Spleen (tissue), 7 donors: ENCODE measurements around the gene TCEAL9.

ENCODE experiments used
- CTCF ChIP-seq, 11 experiments: fragments of 200-600 bp in 7 of 11; fragments of 450-650 bp in 4 of 11; sonication (generic) in 4 of 11; IDR thresholded peaks in 8 of 11; conservative IDR thresholded peaks in 3 of 11; 1 replicate in 7 of 11; 2 replicates in 4 of 11; pipeline versions ENCODE4 v1.4.0 to v1.8.0; 2016 to 2021; ENCODE audit warnings: antibody characterized with exemption in 11 of 11, inconsistent platforms in 4 of 11, mild to moderate bottlenecking in 1 of 11
- POLR2A ChIP-seq, 3 donors: fragments of 450-650 bp; IDR thresholded peaks; one replicate each; pipeline ENCODE4 v1.5.1; 2017; ENCODE audit warnings: antibody characterized with exemption in 3 of 3, mild to moderate bottlenecking in 1 of 3
- donor health status: DM: no; HTN: no; CAD: no; lungs with moderate emphysema.
- donor health status: DM: no; HTN: no; CAD: no.
- donor health status: DM: no; HTN: no; CAD: no.

DNA sequence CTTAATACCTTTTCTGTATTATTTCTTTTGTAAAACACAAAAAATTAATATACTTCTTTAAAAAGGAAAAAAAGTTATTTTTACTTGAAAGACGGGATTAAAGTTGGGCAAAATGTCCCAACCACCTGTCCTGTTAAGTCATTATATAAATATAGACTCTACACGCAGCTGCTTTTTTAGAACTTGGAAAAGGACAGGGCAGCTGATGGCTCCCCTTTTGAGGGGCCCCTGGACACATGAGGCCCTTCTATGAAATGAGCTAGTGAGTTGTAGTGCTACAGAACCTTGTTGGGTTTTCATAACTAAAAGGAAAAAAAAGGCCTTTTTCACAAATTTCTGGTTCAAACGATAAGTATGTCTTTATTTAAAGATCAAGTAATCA, 44.9 kb upstream of the TCEAL9 start:
- TF ChIP-seq CTCF (IDR thresholded peaks at IDR 0.05 in 8 of 11, conservative IDR thresholded peaks at IDR 0.05 in 3 of 11) (no peak), POLR2A (IDR thresholded peaks at IDR 0.05) (no peak)
